NT2/D1 (cell line): ENCODE data around the gene PTPRH.

Source experiments
- SUZ12 ChIP-seq: IDR thresholded peaks from 2 replicates; pipeline ENCODE4 v1.6.1; 2011; ENCODE audit not compliant: insufficient read length, insufficient read depth; ENCODE audit errors: extremely low read depth
- YY1 ChIP-seq: IDR thresholded peaks from 2 replicates; pipeline ENCODE4 v1.6.1; 2011; ENCODE audit not compliant: insufficient read length, insufficient read depth
- ZNF274 ChIP-seq: IDR thresholded peaks from 2 replicates; pipeline ENCODE4 v1.6.1; 2011; ENCODE audit warnings: mild to moderate bottlenecking, low read depth, low read length

DNA sequence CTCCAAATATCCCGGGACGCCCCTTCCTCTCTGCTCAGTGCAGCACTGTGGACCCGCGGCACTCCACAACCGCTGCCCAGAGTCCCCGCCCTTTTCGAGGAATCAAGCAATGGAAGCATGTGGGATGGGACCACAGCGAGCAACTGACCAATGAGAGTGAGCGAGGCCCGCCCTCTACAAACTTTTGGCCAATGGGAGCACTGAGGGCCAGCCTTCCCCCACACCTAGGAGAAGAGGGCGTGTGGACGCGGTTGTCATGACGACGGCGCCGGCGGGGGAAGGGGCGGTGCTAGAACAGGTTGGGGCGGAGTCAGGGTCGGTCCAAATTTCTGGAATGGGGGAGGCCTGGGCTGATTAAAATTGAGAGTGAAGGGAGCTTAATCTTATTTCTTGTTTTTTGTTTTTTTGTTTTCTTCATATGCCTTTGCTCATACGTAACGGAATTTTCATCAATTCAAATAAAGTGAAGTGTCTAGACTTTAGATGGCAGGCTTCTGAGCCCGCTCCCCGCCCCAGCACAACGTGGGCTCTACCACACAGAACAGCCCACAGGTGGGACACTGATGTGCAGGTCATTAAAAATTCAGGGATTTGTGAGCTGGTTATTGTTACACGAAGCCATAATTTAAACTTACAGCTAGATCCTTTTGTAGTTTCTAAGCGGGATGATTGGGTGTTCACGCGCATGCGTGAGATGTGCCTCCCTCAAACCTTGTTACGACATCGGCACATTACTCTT lies 42.6 kb downstream of the PTPRH start, which contains the start of gene DNAAF3:
- TF ChIP-seq ZNF274 (no peak), YY1 (no peak), SUZ12 (no peak)
